Inflammatory macrophage (primary cell): ENCODE measurements around the gene SLC35E2B.
"Not testable (repeated sequence)": the region's sequence is repeated elsewhere in the genome, so short reads cannot be mapped to it uniquely, and the experiment has no call there.

Experiments used
- DNase-seq, 2 donors: peaks; one replicate each; pipeline ENCODE4 v3.0.0-alpha.2; 2020 to 2022

Gene SLC35E2B

DNA sequence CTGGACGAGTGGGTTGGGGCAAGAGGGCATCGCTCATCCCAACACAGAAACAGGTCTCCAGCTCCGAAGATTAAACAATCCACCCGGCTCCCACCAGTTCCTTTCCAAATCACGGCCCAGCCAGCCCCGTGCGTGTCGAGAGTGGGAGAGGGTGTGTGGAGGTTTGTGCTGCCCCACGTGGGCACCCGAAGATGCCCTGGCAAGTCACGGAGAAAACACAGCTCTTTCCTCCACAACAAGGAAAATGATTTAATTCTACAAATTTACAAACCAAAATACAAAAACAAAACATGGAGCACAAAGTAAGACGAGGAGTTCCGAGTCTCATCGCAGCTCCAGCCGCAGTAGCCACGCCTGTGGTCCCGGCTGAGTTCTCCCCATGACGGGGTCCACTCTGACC, 9.9 kb upstream of the SLC35E2B start:
- not testable (repeated sequence) for DNase-seq

DNA sequence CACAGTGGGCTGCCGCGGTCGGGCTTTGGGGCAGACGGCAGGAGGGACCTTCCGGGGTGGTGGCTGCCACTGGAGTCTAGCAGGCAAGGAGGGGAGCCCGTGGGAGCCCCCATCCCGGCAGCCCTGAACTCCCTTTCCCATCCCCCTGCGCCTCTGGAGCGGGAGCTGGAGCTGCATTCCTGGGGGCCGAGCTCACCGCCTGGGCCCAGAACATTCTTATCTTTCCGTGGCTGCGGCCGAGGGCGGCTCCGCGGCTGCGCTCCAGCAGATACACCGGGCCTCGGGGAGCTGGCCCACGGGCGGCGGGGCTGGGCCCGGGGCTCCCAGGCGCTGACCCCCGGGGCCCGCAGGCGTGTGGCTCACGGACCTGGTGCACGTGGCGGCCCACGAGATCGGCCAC, 8.0 kb upstream of the SLC35E2B start:
- not testable (repeated sequence) for DNase-seq

DNA sequence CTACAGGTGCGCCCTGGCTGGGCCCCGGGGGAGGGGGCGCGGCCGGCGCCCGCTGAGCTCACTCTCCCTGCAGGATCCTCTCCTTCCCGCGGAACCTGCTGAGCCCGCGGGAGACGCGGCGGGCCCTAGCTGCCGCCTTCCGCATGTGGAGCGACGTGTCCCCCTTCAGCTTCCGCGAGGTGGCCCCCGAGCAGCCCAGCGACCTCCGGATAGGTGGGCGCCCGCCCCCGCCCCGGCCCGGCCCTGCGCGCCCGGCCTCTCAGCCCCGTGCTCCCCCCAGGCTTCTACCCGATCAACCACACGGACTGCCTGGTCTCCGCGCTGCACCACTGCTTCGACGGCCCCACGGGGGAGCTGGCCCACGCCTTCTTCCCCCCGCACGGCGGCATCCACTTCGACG, 7.5 kb upstream of the SLC35E2B start:
- DNase-seq = not testable (repeated sequence)

DNA sequence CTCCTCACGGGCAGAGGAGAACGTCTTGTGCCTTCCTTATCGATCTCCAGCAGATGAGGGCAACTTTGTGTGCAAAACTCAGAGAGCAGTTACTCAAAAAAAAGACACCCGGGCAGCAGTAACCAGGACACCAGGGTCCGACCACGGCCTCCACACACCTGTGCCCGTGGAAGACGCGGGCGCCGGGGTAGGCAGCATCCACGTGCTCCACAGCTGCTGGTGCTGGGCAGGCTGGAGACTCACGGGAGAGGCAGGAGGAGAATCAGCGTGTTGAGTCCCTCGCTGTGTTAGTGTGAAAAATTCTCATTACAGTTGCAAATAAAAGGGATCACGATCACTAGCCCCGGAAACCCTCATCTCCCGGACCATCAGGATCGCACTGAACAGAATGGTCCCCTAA, 6.5 kb upstream of the SLC35E2B start:
- not testable (repeated sequence) for DNase-seq

DNA sequence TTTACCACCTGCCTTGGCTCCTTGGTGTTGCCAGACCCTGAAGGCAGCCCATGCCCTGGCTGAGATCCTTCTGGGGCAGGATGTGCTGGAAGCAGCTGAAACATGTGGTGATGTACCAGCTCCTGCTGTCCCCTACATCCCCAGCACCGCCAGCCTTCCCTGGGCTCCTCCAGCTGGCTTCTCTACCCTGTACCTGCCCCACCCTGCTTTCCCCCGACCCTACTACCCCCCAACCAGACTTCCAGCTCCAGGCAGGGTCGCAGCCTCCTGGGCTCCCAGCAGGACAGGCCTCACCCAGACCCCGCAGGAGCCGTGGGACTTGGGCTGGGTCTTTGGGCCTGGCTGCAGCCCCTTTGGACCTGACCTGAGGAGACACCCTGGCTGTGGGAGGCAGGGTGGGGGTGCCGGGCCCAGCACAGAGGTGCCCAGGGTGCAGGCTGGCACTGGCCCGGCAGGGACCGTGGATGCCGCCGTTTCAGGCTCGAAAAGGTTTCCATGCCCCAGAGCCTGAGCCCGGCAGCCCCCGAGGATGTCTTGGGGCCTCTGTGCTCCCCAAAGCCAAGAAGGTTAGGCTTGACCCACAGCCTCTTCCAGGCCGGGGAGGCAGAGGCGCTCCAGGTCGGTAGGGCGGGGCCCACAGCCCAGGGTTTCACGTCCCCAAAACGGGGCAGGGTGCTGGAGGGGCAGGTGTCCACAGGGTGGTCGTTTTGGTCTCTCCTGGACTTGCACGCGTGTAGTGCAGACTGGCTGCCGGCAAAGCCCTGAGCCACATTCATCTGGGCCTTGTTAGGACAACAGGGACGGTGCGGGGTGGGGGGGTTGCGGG, 5.0 kb upstream of the SLC35E2B start:
- not testable (repeated sequence) for DNase-seq

DNA sequence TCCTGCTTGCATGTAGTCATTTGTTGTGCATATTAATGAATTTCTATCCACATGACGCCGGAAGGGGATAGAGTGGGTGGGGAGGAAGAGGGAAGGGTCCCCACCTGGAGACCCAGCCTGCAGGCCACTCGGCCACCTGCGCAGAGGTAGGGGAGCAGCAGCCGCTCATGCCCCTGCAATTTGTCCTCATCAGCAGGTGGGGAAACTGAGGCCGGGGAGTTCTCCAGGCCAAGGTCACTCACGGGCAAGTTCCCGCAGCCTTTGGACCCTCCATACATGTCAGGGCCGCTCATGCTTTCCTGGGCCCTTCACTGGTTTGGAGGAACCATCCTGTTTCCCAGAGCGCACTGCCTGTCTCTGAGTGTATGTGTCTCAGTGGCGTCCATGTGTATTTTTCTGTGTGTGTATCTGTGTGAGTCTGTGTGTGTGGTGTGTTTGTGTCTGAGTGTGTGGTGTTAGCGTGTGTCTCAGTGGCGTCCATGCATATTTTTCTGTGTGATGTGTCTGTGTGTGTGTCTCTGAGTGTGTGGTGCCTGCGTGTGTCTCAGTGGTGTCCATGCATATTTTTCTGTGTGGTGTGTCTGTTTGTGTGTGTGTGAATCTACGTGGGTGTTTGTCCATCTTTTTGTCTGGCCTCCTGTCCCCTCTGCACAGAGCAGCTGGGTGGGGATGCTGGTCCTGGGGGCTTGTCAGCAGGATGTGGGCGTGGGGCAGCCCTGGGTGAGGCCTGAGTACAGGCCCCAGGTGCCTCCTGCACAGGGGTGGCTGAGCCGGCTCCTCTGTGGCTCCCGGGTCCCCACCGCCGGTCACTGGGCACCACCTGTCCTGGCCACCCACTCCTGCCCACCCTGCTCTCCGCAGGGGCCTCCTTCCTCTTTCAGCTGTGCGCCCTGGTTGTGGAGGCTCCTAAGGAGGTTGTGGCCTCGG, 4.1 kb upstream of the SLC35E2B start:
- not testable (repeated sequence) for DNase-seq

DNA sequence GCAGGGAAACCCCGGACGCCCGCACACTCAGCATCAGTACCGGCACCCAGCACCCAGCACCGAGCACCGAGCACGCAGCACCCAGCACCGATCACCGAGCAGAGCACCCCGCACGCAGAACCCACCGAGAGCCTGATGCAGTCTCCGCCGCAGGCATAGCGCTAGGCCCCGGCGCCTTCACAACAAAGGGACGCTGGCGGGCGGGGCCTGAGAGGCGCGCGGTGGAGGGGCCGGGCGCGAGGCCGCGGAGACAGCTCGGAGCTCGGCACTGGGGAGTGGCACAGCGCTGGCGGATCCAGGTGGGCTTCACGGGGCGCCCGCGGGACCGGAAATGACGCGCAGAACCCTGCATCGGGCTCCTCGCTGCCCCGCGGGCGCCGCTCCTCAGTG, 276 bp downstream of the SLC35E2B start:
- DNase-seq = peak; percentile 33 to 46

DNA sequence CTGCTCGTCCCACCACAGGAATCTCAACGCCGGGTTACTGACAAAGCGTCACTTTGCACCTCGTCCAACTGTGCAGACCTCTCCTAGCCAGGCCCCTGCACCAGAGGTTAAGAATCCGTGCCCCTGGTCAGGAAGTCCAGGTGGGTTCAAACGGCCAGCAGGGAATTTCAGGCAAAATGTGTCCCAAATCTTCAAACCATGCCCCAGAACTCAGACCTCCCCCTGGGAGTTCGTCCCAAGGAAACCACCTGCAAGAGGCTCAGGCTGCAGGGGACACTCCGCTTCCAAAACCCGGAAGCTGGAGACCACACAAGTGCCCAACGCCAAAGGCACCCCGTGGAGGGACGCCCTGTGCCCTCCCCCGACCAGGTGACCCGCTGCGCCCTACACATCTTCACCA, 1.2 kb downstream of the SLC35E2B start:
- not testable (repeated sequence) for DNase-seq

DNA sequence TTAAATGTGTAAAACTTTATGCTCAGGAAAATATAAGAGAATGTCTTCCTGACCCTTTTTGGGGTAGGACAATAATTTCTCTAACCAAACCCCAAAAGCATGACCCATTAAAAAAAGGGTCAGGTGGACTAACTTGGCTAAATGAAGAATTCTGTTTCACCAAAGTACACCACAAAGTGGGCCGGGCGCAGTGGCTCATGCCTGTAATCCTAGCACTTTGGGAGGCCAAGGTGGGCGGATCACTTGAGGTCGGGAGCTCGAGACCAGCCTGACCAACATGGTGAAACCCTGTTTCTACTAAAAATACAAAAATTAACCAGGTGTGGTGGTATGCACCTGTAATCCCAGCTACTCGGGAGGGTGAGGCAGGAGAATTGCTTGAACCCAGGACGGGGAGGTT, 3.1 kb downstream of the SLC35E2B start:
- DNase-seq = not testable (repeated sequence)

DNA sequence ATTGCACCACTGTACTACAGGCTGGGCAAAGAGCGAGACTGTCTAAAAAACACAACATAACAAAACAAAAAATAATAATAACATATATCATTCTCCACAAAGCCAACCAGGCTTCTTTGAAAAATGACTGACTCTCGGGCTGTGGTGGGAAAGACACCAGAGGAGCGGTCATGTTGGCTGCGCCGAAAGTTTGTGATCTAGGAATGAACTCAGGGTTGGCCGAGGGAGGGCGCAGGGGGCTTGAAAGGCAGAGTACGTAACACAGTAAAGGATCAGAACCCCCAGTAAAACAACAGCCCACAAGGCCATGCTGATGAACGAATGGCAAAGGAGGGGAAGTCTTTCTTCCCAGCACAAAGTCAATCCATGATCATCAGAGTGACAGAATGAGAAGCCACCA, 4.7 kb downstream of the SLC35E2B start:
- DNase-seq = no peak

DNA sequence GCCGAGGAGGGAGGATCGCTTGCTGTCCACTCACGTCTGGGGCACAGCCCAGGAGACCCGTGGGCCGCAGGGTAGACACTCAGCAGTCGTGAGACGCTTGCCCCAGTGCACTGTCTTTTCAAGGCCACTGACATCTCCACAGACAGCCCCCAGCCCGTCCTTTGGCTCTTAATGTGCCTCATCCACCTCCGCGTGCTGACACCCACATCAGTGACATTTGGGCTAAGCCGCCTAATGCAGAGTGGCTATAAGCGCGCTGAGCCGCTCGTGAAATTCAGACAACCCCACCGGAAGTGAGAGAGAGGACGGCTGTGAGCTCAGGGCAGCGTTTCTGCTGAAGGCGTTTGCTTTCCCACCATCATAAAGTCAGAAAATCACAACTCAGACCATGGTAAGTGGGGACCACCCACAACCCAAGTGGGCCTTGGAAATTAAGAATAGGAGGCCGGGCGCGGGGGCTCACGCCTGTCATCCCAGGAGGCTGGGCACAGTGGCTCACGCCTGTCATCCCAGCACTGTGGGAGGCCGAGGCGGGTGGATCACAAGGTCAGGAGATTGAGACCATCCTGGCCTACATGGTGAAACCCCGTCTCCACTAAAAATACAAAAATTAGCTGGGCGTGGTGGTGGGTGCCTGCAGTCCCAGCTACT, 8.4 kb downstream of the SLC35E2B start:
- DNase-seq = no peak

DNA sequence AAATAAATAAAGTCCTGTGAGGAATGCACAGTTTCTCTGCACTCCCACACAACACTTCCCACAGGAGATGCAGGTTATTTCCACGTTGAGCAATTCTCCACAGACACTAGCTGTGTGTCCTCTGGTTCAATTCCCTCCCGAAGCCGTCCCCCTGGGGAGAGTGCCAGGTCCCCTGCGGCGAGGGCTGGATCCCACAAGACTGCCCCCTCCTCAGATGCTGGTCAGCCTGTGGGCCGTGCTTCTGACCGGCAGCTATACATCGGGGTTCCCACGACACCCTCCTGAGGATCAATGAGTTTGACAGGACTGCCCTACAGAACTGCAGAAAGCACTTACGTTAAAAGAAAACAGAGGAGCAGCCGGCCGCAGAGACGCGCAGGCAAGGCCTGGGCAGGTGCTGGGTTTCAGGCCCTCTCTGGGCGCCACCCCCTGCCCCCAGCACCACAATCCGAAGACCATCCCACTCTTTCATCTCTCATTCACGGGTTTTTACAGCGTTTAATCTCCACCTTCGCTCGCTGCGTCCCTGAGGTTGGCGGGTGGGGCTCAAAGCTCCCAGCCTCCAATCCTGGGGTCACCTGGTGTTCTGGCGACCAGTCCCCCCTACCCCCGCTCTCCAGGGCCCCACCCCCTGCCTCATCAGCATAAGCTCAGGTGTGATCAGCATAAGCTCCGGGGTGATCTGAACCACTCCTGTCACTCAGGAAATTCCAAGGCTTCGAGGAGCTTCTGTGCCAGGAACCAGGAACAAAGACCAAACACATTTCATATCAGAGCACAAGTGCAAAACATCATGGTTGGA, 9.3 kb downstream of the SLC35E2B start:
- no peak for DNase-seq

DNA sequence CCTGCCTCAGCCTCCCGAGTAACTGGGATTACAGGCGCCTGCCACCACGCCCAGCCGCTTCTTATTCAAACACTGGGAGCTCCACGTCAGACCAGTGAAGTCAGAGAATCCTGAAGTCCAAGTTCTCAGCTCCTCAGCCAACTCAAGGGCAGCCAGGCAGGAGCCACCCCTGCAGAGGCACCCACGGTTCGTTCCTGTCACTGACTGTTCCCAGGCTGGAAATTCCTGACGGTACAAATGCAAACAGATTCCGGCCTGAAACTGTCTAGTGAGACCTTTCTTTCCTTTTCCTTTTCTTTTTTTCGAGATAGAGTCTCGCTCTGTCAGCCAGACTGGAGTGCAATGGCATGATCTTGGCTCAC, 11.7 kb downstream of the SLC35E2B start:
- DNase-seq = no peak

DNA sequence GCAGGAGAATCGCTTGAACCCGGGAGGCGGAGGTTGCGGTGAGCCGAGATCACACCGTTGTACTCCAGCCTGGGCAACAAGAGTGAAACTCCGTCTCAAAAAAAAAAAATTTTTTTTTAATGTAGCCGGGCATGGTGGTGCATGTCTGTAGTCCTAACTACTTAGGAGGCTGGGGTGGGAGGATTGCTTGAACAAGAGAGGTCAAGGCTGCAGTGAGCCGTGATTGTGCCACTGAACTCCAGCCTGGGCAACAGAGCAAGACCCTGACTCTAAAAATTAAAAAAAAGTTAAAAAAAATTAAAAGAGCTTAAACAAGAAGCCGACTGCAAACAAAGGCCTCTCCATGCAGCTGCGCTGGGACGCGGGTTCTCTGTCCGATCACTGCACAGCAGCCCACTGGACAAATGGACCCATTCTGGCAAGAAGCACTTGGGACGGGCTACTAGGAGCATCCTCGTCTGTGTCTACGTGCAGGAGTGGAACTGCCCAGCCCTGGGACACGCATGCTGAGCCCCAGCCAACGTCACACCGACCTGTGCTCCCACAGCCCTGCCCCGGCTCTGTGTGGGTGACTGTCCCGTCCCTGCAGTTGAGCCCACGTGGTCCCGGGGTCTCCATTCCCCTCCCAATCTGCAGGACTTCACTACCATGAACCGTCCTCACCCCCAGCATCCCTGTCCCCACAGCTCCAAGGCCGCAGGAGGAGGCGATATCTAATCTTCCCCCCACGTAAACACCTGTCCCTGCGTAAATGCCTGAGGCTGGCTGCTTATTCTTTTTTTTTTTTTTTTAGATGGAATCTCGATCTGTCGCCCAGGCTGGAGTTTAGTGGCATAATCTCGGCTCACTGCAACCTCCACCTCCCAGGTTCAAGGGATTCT, 12.3 kb downstream of the SLC35E2B start:
- no peak for DNase-seq

DNA sequence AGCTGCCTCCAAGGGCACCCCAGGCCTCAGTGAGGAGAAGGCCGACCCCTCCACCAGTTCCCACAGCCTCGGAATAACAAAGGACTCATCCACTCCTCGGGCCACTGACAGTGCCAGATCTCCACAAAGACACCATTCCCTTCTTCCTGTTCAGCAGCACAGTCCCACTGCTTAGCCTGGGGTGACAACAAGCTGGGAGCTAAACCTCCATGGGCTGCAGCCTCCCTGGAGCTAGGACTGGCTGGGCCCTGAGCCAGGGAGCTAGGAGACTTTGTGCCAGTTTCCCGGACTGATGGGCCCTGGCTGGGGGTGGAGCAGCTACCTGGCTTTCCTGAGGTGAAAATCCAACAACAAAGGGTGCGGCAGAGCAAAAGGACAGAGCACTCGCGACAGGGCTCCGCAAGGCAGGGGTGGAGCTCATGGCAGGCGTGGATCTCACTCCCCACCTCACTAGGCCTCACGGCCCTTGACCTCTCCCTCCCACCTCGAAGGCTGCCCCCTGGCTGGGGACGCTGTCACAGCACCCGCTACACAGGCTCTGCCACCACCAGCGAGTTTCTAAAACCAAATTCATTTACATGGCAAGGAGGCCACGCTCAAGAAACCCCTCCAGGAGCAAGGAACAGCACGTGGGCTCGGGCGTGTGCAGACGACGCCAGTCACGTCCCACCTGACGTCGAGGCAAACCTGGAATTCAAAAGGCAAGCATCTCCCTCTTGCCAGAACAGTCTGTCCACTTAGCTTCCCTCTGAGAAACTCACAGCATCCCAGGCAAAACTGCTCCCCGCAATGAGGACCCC, 13.8 kb downstream of the SLC35E2B start:
- DNase-seq = no peak

DNA sequence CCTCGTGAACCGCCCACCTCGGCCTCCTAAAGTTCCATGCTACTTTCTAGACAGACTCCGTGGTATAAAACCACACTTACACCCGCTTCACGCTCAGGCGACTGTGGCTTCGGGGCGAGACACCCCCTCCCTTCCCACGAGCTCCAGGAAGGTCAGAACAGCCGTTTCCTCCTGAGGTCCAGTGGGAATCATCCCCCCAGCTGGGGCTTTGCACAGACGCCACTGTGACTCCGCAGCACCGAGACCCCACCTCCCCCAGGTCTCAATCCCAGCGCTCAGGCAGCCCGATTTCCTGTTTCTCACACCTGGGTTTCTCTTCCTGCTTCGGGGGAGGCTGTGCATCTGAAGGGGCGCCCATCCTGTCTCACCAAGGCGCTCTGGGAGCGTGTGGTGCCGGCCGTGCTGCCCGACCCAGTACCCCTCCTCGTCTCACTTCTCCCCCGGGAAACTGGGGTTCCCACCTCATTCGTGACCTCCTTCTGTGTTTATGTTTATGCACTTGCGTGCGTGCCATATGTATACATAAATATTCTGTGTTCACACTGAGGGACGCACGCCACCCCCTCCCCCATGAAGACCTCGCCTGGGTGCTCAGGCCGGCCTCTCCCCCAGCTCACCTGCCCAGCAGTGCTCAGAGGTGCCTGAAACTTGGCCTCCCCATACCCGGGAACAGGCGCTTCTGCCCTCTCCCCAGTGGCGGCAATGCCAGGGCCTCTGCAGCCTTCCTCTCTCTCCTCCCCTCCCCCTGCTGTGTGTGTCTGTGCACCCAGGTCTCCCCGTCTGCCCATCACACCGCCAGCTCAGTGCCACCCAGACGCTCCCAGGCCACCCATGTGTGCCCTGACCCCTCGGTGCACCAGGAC, 14.6 kb downstream of the SLC35E2B start:
- no peak for DNase-seq

DNA sequence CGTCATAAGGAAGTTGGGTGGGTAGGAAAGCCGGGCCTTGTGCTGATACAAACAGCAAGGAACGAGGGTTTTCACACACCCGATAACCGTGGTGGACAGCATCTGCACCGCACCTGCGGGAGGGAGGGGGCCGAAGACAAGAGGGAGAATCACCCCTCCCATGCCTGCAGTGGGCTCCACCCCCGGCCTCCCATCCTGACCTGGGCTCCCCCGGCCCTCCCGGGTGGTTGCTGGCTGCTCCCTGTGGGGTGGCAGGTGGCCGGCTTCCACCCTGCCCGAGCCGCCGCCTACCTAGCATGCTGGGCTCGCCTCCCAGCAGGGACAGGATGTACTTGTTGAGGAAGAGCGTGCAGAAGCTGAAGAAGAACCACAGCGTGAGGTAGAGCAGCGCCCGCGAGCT, 16.5 kb downstream of the SLC35E2B start:
- not testable (repeated sequence) for DNase-seq

DNA sequence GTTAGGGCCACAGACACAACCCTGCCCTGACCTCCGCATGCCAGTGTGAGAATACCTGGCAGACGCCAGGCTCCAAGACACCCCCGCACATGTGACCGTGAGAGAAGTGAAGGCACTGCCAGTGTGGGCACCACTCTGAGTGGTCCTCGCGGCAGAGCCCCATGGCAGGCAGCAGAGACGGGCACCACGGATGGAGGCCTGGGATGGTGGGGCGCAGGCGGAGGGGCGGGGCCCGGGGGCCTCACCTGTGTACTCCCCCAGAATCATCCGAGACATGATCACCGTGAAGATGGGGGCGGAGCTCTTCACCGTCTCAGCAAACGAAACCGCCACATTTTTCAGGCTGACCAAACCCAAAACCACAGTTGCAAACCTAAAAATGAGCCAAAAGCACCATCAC, 17.4 kb downstream of the SLC35E2B start:
- DNase-seq = not testable (repeated sequence)

DNA sequence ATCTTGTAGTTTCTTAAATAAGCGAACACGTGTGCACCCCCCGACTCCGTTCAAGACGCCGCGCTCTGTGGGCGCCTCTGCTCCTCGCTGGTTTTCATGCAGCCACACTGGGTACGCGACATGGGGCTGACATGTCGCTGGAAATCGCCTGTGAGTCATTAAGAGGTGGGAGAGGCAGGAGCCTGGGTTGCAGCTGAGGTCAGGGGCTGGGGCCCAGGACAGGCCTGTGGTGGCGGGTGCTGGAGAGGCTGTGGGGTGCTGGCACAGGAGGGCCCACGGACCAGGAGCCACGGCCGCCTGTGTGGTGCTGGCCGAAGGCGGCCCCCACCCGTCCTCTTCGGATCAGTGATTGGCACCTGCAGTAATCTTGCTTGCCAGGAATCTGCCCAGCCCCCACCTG, 17.8 kb downstream of the SLC35E2B start:
- DNase-seq = not testable (repeated sequence)
